ENCODE data around the gene ZFYVE21.
"Not testable (repeated sequence)": the region's sequence is repeated elsewhere in the genome, so short reads cannot be mapped to it uniquely, and the experiment has no call there.

ZFYVE21 gene

DNA sequence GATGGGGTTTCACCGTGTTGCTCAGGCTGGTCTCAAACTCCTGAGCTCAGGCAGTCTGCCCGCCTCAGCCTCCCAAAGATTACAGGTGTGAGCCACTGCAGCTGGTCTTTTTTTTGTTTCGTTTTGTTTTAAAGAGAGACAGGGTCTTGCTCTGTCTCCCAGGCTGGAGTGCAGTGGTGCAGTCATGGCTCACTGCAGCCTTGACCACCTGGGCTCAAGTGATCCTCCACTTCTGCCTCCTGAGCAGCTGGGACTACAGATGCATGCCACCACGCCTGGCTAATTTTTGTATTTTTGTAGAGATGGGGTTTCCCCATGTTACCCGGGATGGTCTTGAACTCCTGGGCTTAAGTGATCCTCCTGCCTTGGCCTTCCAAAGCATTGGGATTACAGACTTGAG, 24.0 kb upstream of the ZFYVE21 start:
- not testable (repeated sequence) for H3K4me3 ChIP-seq (ENCODE audit: low read depth, low read length)

DNA sequence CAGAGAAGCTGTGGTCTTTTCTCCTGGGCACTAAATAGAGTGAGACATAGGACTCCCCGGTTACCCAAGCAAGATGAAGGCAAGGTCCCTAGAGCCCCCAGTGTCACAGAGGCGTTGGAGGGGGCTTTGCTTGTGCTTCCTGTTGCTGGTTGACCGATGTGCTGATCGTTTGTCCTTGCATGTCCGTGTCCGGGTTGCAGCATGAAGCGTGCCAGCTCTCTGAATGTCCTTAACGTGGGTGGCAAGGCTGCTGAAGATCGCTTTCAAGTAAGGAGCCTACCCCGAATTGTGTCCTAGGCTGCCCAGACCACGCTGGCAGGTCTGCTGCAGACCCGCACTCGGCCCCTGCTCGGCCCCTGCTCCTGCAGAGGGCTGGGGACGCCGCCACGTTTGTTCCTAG, 23.5 kb upstream of the ZFYVE21 start:
- H3K4me3 ChIP-seq (ENCODE audit: low read depth, low read length): no peak overlapping the region

DNA sequence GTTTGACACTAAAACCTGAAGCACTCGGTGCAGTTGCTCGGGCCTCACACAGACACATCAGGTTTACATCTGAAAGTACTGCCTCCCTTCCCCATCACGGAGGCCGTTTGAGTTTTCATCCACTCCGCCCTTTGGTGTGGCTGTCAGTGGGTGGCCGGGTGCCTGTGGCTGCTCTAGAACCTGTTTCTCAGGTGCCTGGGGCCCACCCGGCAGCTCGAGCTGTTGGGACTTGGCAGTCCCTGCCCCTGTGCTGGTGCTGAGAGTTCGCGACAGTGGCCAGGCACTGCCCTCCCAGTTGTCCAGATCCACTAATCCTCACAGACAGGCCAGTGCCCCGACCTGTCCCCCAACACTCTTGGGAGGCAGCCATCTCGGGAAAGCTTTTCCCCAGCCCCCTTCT, 22.7 kb upstream of the ZFYVE21 start:
- no peak overlapping the region for H3K4me3 ChIP-seq (ENCODE audit: low read depth, low read length)

DNA sequence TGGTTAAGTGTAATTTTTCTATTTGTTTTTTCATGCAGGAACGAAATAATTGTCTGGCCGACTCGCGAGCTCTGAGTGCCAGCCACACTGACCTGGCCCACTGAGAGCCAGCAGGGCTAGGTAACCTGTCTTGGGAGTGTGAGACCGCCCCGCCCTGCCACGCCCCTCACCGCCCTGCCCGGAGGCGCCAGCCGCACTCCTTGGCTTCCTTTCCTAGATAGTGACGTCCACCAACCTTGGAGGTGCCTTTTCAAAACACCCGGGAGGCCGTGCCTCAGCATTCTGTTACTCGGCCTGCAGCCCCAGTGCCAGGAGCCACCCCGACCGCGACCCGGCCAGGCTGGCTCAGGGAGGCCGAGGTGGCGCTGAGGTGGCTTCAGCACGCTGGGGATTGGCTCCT, 22.1 kb upstream of the ZFYVE21 start:
- H3K4me3 ChIP-seq (ENCODE audit: low read depth, low read length): no peak overlapping the region

DNA sequence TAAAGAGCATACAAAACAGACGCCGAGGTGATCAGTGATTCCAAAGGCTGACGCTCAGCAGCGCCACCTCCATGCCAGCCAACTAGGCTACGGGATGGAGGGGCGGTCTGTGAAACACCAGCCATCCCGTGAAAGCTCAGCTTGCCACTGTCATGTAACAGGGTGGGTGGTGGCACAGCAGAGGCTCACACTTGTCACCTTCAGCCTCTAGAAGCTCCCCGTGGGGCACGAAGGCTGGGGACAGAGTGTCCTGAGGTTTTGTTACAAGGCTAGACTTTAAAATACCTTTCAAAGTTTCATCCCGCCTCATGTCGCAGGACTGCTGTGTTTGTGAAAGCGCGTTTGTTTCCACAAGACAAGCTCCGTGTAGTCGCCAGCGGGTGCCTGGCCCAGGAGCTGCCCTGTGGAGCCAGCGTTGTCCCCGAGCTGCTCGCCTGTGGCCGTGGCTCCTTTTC, 21.0 kb upstream of the ZFYVE21 start:
- no peak overlapping the region for H3K4me3 ChIP-seq (ENCODE audit: low read depth, low read length)

DNA sequence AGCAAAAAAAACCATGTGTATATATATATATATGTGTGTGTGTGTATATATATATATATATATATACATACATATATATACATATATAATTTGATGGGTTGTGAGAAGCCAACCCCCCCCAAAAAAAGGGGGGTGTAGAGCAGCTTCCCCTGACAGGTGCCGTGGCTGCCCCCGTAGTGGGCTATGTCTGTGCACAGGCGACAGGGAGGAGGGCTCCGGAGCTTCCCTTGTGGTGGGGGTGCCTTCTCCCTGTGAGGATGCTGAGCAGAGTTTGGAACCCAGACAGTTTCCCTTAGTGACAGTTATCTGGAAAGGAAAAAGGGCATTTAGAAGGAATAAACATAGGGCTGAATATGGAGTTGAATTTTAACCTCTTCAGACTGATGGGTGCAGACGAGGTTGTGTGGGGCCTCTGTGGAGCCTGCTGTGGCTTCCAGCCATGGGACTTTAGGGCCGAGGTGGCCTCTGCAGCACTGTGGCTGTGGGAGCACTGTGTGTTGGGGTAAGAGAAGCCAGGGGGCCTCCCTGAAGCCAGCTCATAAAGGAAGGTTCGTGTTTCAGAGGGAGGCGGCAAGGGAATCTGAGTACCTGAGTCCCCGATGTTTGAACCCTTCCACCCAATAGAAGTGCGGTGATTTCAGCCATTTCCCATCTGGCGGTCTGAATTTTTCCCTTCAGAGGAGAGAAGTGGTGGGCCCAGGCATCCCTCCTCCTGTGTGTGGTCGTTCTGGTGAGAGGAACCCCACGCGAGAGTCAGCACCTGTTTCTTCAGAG, 20.1 kb upstream of the ZFYVE21 start:
- no peak overlapping the region for H3K4me3 ChIP-seq (ENCODE audit: low read depth, low read length)

DNA sequence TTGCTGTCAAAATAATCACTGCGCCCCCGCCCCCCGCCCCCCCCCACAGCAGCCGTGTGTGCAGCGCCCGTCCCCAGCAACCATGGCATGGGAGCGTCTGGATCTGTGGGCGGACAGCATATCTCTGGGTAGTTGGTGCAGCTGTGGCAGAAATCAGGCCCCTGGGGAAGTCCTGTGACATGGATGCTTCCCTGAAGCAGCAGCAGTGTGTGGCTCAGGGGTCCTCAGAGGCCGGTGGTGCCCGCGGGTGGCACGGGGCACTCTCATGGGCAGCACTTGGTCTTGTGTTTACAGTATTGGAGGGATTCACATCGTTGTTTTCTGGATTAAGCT, 19.6 kb upstream of the ZFYVE21 start:
- H3K4me3 ChIP-seq (ENCODE audit: low read depth, low read length): no peak overlapping the region

DNA sequence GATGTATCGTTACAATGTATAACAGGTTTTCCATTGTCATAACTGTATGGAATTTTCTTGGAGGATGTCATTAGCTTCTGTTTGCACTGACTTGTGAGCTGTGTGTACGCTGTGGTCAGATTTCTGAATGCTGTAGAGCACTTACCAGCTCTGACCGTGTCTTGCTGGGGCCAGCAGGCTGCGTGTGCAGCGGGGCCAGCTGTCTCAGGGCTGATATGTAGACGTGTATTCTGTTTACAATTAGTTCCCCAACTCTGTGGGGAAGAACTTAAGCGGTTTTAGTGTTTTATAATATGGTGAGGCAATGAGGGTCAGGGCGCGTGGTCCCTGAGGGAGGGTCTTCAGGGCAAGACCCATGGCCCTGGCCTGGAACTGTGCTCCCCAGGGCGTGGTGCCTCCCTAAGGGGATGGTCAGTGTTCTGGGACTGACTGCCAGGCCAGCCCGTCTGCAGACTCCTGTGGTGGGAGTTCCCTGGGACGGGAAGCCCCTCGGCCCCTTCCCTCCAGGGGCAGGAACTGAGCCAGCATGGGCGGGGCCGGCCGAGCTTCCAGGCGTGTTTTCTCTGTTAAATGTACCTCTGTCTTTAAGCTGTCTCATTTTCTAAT, 19.0 kb upstream of the ZFYVE21 start:
- no peak overlapping the region for H3K4me3 ChIP-seq (ENCODE audit: low read depth, low read length)

DNA sequence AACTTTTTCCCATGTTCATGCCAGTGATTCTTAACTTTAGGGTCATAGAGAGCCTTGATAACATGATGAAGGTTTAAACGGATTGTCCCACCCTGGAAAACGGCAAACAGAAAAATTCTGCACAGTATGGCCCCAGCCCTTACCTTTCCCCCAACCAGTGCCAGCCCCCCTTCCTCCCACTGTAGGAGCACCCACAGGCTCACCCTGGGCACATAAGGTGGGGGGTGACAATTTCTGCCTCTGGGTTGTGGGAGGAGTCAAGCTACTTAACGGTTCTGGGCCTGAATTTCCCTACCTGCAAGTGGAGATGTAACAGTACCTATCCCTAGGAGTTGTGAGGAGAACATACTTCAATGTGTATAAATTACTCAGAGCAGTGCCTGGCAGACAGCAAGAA, 18.4 kb upstream of the ZFYVE21 start:
- H3K4me3 ChIP-seq (ENCODE audit: low read depth, low read length): no peak overlapping the region

DNA sequence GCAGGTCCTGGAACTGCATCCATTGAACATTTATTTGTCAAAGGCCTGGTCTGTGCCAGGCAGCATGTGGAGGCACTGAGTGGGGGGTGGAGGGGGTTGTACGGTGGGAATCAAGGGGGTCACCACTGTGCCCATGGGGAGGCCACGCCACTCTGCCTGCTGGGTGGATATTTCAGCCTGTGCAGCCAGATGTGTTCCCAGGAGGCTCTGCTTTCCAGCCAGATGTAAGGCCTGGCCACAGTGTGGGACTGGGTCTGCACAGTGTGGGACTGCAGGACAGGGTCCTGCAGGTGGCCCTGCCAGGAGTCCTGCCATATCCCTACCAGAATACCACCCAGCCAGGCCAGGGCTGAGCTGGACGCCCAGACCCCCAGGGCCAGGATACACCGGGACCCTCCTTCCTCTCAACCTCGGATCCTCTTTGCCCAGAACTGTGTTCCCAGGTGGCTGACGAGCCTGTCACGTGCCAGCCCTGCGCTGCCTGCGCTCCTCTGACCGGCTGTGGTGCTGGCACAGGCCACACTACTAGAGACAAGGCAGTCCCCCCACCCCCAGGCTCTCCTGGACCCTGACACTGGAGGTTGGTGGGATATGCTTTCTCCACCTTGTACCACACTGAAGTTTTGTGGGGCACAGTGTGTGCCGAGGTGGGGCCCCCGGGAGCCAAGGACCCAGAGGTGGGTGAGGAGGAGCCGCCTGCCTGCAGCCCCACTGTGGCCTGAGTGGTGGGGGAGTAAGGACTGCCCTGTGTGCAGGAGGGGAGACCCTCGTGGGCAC, 17.8 kb upstream of the ZFYVE21 start:
- H3K4me3 ChIP-seq (ENCODE audit: low read depth, low read length): no peak overlapping the region

DNA sequence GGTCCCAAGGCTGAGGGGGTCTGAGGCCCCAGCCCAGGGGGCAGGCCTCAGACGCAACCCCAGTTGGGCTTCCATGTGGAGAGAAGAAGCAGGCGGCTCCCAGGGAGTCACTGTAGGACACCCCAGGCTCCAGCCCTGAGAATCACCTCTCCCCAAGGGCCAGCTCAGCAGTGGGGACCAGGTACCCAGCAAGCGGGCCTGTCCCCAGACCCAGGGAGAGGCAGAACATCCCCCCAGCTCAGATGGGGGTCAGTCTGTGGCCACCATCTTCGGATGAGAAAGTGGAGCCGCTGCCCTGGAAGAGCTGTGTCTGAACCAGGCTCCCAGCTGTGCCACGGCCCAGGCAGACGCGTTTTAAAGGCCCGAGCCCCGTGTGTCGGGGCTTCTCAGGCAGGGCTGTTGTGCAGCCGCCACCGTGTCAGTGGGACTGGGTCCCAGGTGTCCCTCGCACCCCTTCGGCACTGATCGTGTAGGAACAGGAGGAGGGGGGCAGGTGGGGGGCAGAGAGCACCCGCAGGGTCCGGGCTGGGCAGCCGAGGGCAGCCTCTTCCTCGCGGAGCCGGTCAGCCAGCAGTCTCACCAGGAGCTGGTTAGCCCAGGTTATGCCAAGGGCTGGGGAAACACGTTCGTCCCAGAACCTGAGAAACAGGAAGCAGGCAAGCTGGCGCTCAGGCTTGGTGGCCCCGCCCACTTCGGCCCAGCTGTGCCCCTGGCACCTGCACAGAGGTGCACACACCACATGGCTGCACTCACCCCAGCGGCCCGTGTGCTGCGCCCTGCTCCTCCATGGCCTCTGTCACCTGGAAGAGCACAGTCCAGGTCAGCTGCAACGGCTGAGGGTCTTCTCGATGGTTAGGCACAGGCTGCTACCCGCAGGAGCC, 17.0 kb upstream of the ZFYVE21 start:
- no peak overlapping the region for H3K4me3 ChIP-seq (ENCODE audit: low read depth, low read length)

DNA sequence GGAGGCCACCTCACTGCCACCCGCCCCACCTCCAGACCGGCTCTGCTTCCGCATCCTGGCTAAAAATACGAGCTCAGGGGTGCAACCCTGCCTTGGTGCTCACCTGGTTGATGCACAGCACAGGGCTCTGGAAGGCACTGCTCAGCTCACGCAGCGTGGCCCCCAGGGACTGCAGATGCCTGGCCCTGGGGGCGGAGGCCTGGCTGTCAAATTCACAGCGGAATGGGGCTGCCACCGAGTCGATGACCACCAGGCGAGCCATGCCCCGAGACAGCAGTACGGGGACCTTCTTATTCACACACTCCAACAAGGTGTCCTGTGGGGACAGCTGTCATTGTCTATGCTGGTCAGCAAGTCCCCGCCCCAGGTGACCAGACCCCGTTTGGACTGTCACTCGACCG, 16.3 kb upstream of the ZFYVE21 start:
- no peak overlapping the region for H3K4me3 ChIP-seq (ENCODE audit: low read depth, low read length)

DNA sequence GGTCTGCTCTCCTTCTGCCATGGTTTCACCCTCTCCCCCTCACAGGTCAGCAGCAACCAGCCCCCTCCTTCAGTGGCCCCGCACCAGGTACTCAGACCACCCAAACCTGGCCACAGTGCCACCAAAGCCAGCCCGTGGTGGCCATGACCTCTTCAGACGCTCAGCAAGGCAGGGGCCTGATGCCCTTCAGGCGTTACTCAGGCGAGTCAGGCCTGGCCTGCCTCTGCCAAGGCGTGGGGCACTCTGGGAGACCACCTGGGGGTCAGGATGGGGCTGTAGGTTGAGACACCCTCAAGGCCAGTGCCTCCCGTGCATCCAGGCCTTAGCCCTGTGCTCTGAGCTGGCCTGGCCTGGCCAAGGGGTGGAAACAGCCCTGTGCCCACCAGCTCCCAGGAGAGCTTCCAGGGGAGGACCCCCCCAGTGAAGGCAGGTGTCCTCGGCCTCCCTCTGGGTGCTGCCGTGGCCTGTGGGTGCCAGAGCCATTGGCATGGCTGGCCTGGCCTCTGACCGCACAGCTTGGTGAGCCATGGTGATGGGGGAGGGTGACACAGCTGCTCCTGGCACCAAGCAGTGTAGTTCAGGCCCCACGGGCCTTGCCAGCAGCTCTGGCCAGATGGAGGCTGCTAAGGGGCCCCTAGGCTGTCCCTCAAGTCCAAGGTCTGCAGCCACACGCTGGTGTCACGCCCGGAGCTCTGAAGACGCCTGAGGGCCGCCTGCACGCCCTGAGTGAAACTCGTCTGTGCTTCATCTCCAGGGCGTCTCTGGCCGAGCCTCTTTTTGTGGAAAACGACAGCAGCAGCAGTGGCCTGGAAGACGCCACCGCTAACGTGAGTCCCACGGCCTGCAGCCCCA, 15.5 kb upstream of the ZFYVE21 start:
- H3K4me3 ChIP-seq (ENCODE audit: low read depth, low read length): no peak overlapping the region

DNA sequence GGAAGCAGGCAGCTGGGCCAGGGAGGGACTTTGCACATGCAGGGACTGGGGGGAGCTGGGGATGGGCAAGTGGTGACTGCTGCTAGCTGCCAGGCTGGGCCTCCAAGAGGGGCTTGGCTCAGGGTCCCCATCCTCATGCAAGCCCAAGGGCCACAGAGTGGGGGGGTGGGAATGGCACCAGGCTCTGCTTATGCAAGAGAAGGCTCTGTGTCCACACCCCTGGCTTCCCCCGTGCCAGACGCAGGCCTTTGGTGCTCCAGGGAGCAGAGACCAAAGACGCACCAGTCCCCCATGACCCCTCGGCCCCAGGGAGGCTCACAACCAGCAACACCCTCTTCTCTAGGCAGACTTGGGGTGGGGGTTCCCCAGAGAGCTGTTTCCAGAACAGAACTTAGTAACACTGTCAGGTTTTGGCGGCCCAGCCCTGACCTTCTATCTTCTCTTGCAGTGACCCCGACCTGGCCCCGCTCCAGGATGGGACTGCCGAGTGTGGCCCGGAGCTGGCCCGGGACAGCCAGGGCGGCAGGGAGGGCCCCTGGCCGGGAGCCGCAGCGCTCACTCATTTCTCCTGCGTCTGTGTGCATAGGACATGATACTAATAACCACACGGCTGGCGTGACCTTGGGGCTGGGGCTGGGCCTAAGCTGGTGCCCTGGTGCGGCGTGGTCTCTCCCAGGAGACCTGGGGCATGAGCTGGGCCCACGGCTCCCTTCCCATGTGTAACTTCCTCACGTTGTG, 14.7 kb upstream of the ZFYVE21 start:
- H3K4me3 ChIP-seq (ENCODE audit: low read depth, low read length): no peak overlapping the region

DNA sequence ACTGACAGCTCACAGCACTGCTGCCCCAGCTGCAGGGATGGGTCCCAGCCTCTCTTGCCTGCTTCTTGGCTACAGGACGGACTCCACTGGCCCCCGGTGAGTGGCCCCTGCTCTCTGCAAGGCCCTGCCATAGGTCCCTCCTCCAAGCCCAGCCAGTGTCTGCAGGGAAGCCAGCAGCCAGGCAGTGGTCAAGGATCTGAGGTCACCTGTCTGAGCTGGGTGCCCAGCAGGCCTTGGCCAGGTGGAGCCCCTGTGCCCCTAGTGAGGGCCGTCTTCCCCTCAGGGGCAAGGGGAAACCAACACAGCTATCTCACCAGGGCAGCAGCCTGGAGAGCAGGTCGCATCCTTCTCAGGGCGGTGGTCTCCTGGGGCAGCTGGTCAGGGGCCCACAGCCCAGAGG, 13.5 kb upstream of the ZFYVE21 start:
- no peak overlapping the region for H3K4me3 ChIP-seq (ENCODE audit: low read depth, low read length)

DNA sequence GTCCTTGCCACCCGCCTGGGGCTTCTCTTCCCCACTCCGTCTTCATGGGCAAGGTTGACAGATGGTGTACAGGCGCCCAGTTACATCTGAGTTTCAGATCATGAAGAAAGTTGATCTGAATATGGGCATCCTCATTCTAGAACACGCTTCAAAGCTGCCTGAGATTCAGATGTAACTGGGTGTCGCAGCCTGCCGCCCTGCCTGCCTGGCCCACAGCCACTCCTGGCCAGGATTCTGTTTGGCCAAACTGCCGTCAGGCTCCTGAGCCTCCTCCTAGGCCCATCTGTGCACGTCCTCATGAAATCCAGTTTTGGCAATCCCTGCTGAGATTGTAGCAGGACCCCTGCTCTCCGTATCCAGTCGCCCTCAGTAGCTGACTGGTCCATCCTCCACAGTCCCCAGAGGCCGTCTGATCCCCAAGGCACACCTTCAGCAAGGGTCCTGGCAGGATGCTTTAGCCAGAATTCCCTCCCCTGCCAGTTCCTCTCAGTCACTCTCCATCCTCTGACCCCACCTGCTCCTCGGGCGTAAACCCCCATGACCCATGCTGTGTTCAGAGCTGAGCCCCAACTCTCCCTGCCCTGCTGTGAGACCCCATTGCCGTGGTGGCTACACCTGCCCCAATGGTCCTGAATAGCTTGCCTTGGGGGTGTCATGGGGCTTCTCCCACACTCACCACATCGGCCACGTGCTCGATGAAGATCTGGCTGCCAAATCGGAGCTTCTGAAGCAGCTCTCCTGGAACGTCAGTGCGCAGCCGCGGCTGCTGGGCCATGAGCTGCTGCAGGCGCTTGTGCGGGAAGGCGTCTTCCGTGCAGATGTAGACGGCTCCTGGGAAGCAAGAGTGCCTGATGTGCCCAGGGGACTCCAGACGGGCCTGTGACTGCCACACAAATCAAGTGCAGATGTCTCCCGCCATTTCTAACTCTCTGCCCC, 12.8 kb upstream of the ZFYVE21 start:
- no peak overlapping the region for H3K4me3 ChIP-seq (ENCODE audit: low read depth, low read length)

DNA sequence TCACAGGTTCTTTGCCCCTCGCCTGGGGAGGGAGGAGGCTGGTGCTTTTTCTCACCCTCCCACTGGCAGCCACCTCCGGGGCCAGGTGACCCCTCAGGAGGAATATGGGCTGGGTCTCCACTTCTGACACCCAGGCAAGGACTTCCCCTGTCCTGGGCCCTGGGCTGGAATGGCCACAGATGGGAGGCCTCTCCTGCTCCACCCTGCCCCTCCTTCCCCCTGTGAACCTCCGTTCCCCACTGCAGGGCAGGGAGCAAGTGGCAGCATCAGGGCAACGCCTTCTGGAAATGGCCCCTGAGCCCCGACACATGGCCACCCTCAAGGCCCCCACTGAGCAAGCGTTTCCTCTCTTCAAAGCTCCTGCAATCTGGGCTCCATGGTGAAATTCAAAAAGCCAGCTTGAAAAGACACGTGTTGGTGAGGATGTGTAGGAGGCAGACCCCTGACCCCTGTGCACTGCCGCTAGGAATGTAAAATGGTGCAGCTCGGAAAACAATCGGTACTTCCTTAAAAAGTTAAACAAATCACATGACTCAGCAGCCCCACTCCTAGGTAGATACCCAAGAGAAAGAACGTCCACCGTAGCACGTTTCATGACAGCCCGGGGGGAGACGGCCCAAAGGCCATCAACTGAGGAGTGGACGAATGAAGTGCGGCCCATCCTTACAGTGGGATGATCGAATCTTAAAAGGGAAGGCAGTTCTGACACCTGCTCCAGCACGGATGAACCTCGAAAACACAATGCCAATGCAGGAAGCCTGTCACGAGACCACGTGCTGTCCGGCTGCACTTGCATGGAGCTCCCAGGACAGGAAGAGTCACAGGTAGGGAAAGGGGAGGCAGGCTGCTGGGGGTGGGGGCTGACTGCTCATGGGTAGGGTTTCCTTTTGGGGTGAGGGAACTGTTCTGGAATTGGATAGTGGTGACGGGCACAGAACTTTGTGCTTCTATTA, 11.9 kb upstream of the ZFYVE21 start:
- H3K4me3 ChIP-seq (ENCODE audit: low read depth, low read length): no peak overlapping the region
